Heart left ventricle (tissue), 16 donors: ENCODE data around the gene ADRB1. TPM values are rescaled to one million over a fixed set of nuclear protein-coding genes. Genes with fewer than 3 reads are reported as not detected.
A peak's percentile ranks its signal among the peaks of the same experiment; 100 is the strongest.

ENCODE experiments used
- ATAC-seq, 4 donors: fragments of 200-7000 bp; cut with Tn5 transposase; one replicate each; pipeline ENCODE4 v1.9.1; 2020 to 2022; ENCODE audit warnings: moderate library complexity in 4 of 4, mild to moderate bottlenecking in 3 of 4, moderate number of reproducible peaks in 1 of 4
- DNase-seq, 5 donors: peaks; one replicate each; pipeline ENCODE4 v3.0.0-alpha.2; 2020
- H3K27ac ChIP-seq, 12 donors: fragments of 200-600 bp; sonication (generic) in 4 of 12; one replicate each; pipeline versions ENCODE4 v1.5.0 to v1.8.0; 2016 to 2022; ENCODE audit warnings: mild to moderate bottlenecking in 2 of 12
- H3K27me3 ChIP-seq, 9 donors: fragments of 200-600 bp; sonication (generic) in 2 of 9; one replicate each; pipeline versions ENCODE4 v1.5.1 to v1.8.0; 2016 to 2022; ENCODE audit warnings: mild to moderate bottlenecking in 3 of 9
- H3K36me3 ChIP-seq, 9 donors: fragments of 200-600 bp; sonication (generic) in 2 of 9; one replicate each; pipeline versions ENCODE4 v1.5.0 to v1.8.0; 2018 to 2022; ENCODE audit warnings: mild to moderate bottlenecking in 2 of 9
- H3K4me1 ChIP-seq, 12 donors: fragments of 200-600 bp; sonication (generic) in 4 of 12; one replicate each; pipeline versions ENCODE4 v1.5.0 to v1.8.0; 2016 to 2022; ENCODE audit warnings: mild to moderate bottlenecking in 3 of 12
- H3K4me3 ChIP-seq, 12 donors: fragments of 200-600 bp; sonication (generic) in 4 of 12; one replicate each; pipeline versions ENCODE4 v1.5.0 to v1.8.0; 2017 to 2022; ENCODE audit warnings: mild to moderate bottlenecking in 9 of 12, moderate library complexity in 4 of 12
- H3K9me3 ChIP-seq, 12 donors: fragments of 200-600 bp; sonication (generic) in 4 of 12; one replicate each; pipeline versions ENCODE4 v1.5.0 to v1.8.0; 2016 to 2022; ENCODE audit warnings: mild to moderate bottlenecking in 1 of 12
- CTCF ChIP-seq, 12 donors: fragments of 200-600 bp; sonication (generic) in 4 of 12; IDR thresholded peaks; one replicate each; pipeline versions ENCODE4 v1.5.0 to v1.8.0; 2018 to 2022; ENCODE audit warnings: antibody characterized with exemption in 12 of 12, mild to moderate bottlenecking in 5 of 12
- POLR2A ChIP-seq, 2 donors: fragments of 450-650 bp; IDR thresholded peaks; one replicate each; pipeline ENCODE4 v1.6.1; 2017; ENCODE audit warnings: antibody characterized with exemption in 2 of 2, mild to moderate bottlenecking in 2 of 2, moderate library complexity in 2 of 2
- WGBS, 4 donors: extraction: QIAGEN DNeasy Blood & Tissue Kit in 2 of 4; methylation state at CpG; one replicate each; pipeline versions ENCODE4 v1.1.5 to v1.1.7; 2013 to 2018; 5-methylcytosine and 5-hydroxymethylcytosine counted together
- intact Hi-C, 10 donors: fragments of 100-400 bp; cut with DNase I; formaldehyde crosslinking; loops; one replicate each; pipeline versions ENCODE4 v1.11.1 to v1.14.2; 2022
- polyA plus RNA-seq, 2 donors: library from polyadenylated mRNA; stranded (reverse); fragments of 200-250 nt; gene quantifications; one replicate each; pipeline ENCODE4 v1.2.3, GENCODE V29; 2013
- total RNA-seq, 9 donors: library from RNA; depleted of rRNA in 2 of 9; stranded (reverse); fragments of >200 nt in 2 of 9; fragmentation: NEBNext Ultra II Directional in 3 of 9; extraction: Animal tissue kit (Norgen Biotek cat#: 25700) in 3 of 9; gene quantifications; one replicate each; pipeline versions ENCODE4 v1.1.0 to v1.2.4, GENCODE V29; 2016 to 2023
- donor health status: ischemic (EF 13 %, LVEDD 7.1; RV severe dilation, severe dysfunction).
- donor health status: healthy with polysubstance abuse.
- donor health status: DM: no; HTN: yes; CAD: no.
- donor health status: DM: no; HTN: no; CAD: no.
- donor health status: ischemic (EF 25% LVEDD 6.9; RV normal size, moderate dysfunction).
- donor health status: ischemic (EF 25% LVEDD 5.7; RV mildly dilated, moderate dysfunction).
- donor health status: healthy.
- donor health status: DM: yes; HTN: yes; CAD: no.
- donor health status: ischemic (EF 35%, LVEDD 5.7; RV mildly dilated, moderate dysfunction).
- donor health status: nonischemic (EF 11% LVEDD 7.7; RV severe dilation, severe dysfunction).
- donor health status: DM: yes; HTN: yes; CAD: no.
- donor health status: PGD.
- donor health status: ischemic (EF 29% LVEDD 5.4; RV normal size, mild dysfunction).
- donor health status: nonischemic (EF 23%, LVEDD 6.1; RV moderate dilation, normal function).

ADRB1 gene
- total and polyA plus RNA-seq, 11 donors, result 7.3 to 115 (median 59.4) TPM

GRCh38 chr10:114017271-114017670, 26.4 kb upstream of the ADRB1 start:
- no peaks in the 10 kb centered on the region for H3K36me3 ChIP-seq
- H3K4me3 ChIP-seq, result no peak overlapping the region
- WGBS, 4 donors, result 75 to 96% (median 81%) methylated on average over 6 of the region's 6 CpGs
- peaks cover 0 to 19% (median 7%) of the 10 kb centered on the region in 12 donors for H3K4me1 ChIP-seq
- TF ChIP-seq CTCF (IDR thresholded peaks at IDR 0.05) (no peak), POLR2A (IDR thresholded peaks at IDR 0.05) (no peak)
- no peak for ATAC-seq
- intact Hi-C loops, result no loop called here
- no peaks in the 10 kb centered on the region for H3K27me3 ChIP-seq
- no peak for DNase-seq
- no peak overlapping the region for H3K27ac ChIP-seq
- H3K9me3 ChIP-seq, result peaks cover 0 to 11% (median 0%) of the 10 kb centered on the region in 12 donors

GRCh38 chr10:114017873-114018272, 25.8 kb upstream of the ADRB1 start:
- no peak for TF ChIP-seq POLR2A (IDR thresholded peaks at IDR 0.05)
- no peak for TF ChIP-seq CTCF (IDR thresholded peaks at IDR 0.05)
- ATAC-seq (no peak), DNase-seq (no peak)
- Histone ChIP-seq H3K9me3 (peaks cover 0 to 11% (median 0%) of the 10 kb centered on the region in 12 donors), H3K27ac (no peak overlapping the region), H3K36me3 (no peaks in the 10 kb centered on the region), H3K4me3 (no peak overlapping the region), H3K27me3 (no peaks in the 10 kb centered on the region), H3K4me1 (peaks cover 0 to 25% (median 13%) of the 10 kb centered on the region in 12 donors)
- intact Hi-C loops, result no loop called here
- WGBS, 4 donors, result 43 to 67% (median 51%) methylated on average over 5 of the region's 5 CpGs

- H3K4me1 ChIP-seq, result peaks cover 0 to 34% (median 20%) of the 10 kb centered on the region in 12 donors
- DNase-seq (no peak), ATAC-seq (no peak)
- 87 to 94% (median 93%) methylated on average over 4 of the region's 4 CpGs for WGBS, 4 donors
- intact Hi-C loops, result no loop called here
- no peak overlapping the region for H3K27ac ChIP-seq
- H3K36me3 ChIP-seq, result no peaks in the 10 kb centered on the region
- no peaks in the 10 kb centered on the region for H3K27me3 ChIP-seq
- no peak for TF ChIP-seq CTCF (IDR thresholded peaks at IDR 0.05)
- TF ChIP-seq POLR2A (IDR thresholded peaks at IDR 0.05), result no peak
- H3K9me3 ChIP-seq, result peaks cover 0 to 11% (median 0%) of the 10 kb centered on the region in 12 donors
- H3K4me3 ChIP-seq, result no peak overlapping the region
These were observed 24.4 kb upstream of the ADRB1 start for GRCh38 chr10:114019226-114019625.

DNA sequence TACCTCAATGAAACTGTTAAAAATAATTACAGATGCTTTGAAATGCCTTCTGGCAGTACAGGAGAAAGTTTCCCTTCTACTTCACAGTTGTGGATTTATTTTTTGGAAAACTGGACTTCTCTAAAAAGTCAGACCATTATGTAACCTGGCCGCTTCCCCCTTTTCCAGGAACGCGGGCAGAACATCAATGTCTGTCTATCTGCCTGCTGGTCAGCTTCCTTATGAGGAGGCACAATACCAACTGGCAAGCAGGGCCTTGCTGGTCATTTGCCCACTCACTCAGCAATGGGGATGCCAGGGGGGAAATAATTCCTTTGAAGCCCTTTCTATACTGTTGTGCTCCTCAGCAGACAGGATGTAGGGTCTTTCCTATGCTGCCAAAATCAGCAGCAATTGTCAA, 22.5 kb upstream of the ADRB1 start:
- Histone ChIP-seq H3K27me3 (no peaks in the 10 kb centered on the region), H3K4me1 (peaks cover 0 to 51% (median 21%) of the 10 kb centered on the region in 12 donors), H3K27ac (peak overlapping the region in 10 of 12 donors; percentile 3 to 80 (median 52)), H3K4me3 (no peak overlapping the region), H3K36me3 (no peaks in the 10 kb centered on the region), H3K9me3 (peaks cover 0 to 1% (median 0%) of the 10 kb centered on the region in 12 donors)
- intact Hi-C loops, result no loop called here
- WGBS, 4 donors, result 42 to 73% (median 49%) methylated on average over 3 of the region's 3 CpGs
- peak in 2 of 4 donors; percentile 21 to 24 for ATAC-seq
- peak in 3 of 5 donors; percentile 24 to 44 (median 37) for DNase-seq
- TF ChIP-seq CTCF (IDR thresholded peaks at IDR 0.05), result no peak
- TF ChIP-seq POLR2A (IDR thresholded peaks at IDR 0.05), result no peak
